PFSK-1 (cell line): ENCODE results near the gene NRP1.

Experiments
- FOXP2 ChIP-seq: optimal IDR thresholded peaks from 2 replicates; pipeline ENCODE3; 2011; ENCODE audit warnings: borderline replicate concordance, control low read depth, inconsistent platforms; ENCODE audit not compliant: insufficient read depth; ENCODE audit errors: extremely low read length, extremely low read depth
- POLR2AphosphoS5 ChIP-seq: IDR thresholded peaks from 2 replicates; pipeline ENCODE4 v1.6.1; 2012; ENCODE audit warnings: low read depth, mild to moderate bottlenecking, control low read depth, low read length, moderate library complexity
- REST ChIP-seq, 2 experiments: IDR thresholded peaks; 2 replicates each; pipeline versions ENCODE4 v1.6.1 to v1.8.0; 2011 to 2012; ENCODE audit warnings: low read depth in 2 of 2, low read length in 2 of 2, control low read depth in 1 of 2, inconsistent platforms in 1 of 2, mild to moderate bottlenecking in 1 of 2, moderate library complexity in 1 of 2; ENCODE audit not compliant: insufficient read depth in 1 of 2
- SIN3A ChIP-seq: IDR thresholded peaks from 2 replicates; pipeline ENCODE4 v1.6.1; 2012; ENCODE audit warnings: mild to moderate bottlenecking, low read length, moderate library complexity, borderline replicate concordance; ENCODE audit not compliant: insufficient read depth
- TAF1 ChIP-seq: IDR thresholded peaks from 2 replicates; pipeline ENCODE4 v1.6.1; 2012; ENCODE audit warnings: low read length, control low read depth, borderline replicate concordance; ENCODE audit not compliant: insufficient read depth

GRCh38 chr10:33344676-33345075 lies 10.2 kb upstream of the NRP1 start:
- TF ChIP-seq TAF1 = no peak
- no peak for TF ChIP-seq REST (IDR thresholded peaks at IDR 0.05; ENCODE audit: insufficient read depth in 1 of 2, low read depth in 2 of 2, low read length in 2 of 2)
- no peak for TF ChIP-seq SIN3A
- no peak for TF ChIP-seq POLR2AphosphoS5
- TF ChIP-seq FOXP2 = no peak
